CD4-positive, alpha-beta T cell treated with Interferon alpha-2 for 1 hour (primary cell): ENCODE results near the gene SIDT2.
"Not testable (repeated sequence)": the region's sequence is repeated elsewhere in the genome, so short reads cannot be mapped to it uniquely, and the experiment has no call there.

Experiments
- DNase-seq, 2 donors: peaks; one replicate each; pipeline ENCODE4 v3.0.0-alpha.2; 2020 to 2022

The SIDT2 gene

DNA sequence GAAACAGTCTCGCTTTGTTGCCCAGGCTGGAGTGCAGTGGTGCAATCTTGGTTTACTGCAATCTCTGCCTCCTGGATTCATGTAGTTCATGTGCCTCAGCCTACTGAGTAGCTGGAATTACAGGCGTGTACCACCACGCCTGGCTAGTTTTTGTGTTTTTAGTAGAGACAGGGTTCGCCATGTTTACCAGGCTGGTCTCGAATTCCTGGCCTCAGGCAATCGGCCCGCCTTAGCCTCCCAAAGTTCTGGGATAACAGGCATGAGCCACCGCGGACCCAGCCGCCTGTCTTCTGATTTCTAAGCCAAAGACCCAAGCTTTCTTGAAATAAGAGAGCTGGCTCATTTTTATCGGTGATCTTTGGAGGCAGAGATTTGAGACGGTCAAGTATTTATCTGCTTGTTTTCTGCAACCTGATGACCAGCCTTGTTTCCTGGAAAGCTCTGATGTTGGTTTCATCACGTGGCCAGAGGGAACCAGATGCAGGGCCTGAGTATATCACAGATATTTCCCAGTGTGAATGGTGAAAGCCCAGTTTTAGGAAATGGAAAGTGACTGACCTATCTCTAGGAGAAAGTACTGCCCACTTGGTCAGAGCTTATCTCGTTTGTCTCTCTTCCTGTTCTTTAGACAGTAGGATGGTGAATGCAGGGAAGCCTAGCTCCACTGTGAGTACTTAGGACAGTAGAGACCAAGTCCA is 5.7 kb upstream of the SIDT2 start:
- no peak for DNase-seq

DNA sequence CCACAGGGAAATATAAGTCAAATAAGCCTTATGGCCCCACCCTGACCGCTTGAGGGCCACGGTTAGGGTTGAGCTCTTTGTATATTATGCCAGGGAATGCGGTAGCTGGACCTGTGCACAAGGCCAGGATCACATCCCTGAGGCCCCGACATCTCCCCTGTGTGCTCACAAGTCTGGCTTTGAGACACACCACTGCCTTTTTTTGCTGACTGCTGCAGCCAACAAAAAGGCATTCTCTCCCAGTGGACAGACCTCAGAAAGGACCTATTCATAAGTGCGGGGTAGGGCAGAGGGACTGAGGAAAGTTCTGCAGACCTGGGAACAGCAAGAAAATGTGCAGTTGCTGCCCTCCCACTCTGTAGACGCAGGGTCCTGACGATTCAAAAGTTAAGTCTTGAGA is 3.4 kb upstream of the SIDT2 start:
- no peak for DNase-seq

DNA sequence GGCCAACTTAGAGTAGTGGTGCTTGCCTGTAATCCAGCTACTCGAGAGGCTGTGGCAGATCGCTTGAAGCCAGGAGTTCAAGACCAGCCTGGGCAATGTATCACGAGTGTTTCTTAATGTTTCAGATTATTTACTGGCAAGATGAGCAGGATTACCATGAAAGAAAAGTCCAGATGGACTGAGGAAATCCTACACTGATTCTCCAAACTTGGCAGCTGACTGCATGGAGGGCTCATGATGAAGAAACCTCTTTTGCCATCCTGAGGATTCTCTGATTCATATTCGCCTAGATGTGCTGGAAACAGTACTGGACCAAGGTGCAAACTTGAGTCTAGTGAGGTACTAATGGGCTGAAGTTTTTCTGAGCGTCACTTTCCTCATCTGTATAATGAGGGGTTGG is 2.8 kb upstream of the SIDT2 start:
- DNase-seq, result no peak

DNA sequence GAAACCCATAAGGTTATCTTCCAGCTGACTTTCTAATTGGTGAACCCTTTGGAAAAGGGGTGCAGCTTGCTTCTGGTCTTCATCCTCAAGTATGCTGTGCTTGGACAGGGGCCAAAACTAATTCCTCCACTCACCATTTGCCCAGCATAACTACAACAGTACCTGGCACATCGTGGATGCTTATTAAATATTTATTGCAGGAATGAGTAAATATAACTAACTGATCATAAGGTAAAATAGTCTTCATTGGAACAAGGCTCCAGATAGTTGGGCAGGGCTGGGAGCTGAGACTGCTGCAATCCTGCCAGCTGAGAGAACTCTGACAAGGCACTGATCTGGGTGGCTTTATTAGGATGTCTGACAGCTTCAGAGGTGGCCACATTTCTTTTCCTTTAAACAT is 2.4 kb upstream of the SIDT2 start:
- no peak for DNase-seq

DNA sequence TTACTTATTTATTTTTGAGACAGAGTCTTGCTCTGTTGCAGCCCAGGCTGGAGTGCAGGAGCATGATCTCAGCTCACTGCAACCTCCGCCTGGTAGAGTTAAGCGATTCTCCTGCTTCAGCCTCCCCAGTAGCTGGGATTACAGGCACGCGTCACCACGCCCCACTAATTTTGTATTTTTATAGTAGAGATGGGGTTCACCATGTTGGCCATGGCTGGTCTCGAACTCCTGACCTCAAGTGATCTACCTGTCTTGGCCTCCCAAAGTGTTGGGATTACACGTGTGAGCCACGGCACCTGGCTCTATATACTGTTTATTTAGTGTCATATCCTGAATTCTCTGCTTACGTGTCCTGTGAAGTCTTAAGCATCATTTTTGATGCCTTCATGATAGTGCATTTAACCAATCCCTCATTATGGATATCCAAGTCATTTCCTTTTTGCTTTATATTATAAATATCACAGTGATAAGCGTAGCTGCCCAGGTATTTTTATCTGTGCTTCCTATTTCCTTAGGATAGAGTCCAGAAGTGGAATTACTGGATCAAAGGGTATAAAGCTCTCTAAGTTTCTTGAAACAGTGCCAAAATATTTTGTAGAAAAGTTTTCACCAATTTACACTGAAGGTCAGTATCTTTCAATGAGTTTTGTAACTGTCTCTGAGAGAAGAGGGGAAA is 871 bp upstream of the SIDT2 start:
- no peak for DNase-seq

DNA sequence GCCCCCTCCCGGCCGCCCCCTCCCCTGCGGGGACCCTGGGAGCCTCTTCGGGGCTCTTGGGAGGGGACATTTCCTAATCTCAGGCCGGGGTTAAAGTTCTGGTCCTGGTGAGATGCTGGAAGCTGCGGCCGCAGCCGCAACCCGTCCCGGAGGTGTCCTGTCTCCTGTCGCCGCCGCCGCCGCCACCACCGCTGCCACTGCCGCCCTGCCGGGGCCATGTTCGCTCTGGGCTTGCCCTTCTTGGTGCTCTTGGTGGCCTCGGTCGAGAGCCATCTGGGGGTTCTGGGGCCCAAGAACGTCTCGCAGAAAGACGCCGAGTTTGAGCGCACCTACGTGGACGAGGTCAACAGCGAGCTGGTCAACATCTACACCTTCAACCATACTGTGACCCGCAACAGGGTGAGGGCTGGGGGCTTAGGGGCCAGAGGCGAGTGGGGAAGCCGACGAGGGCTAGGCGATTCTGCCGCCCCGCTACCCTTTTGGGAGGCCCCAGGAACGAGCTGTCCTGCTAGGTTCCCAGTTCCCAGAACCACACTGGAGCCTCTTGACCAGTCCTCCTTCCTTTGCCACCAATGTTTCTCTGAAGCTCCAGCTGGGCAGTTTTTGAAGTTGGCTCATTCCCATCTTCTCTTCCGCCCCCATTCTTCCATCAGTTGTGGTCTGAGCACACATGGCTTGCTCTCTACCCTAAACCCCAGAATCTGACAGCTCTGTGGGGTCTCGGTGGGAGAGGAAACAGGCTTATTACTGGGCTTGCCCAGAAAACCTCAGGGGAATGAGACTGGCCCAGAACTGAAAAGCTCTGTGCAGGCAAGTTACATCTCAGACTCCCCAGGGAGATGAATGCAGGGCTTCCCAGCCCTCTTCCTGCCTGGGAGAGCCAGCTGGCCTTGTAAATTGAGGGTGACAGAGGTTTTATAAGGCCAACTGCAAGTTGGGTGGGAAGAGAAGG is 781 bp downstream of the SIDT2 start:
- peak; percentile 27 to 59 for DNase-seq

DNA sequence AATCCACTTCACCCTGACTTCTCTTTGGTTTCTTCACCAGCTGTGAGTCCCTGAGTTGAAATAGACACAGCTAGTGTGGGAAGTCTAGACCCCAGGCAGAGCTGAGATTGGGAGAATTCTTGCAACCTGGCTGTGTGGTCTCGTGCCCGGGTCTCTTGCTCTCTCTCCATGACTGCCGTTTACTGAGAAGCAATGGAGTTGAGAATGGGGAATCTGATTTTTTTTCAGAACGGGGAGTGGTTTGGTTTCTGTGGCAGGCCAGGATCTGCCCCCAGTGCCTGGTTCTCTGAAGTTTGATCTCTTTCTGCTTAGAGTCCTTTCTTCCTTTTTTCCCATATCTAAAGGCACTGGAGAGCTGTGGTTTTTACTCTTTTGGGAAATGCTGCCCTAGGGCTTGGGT is 1.5 kb downstream of the SIDT2 start:
- no peak for DNase-seq

DNA sequence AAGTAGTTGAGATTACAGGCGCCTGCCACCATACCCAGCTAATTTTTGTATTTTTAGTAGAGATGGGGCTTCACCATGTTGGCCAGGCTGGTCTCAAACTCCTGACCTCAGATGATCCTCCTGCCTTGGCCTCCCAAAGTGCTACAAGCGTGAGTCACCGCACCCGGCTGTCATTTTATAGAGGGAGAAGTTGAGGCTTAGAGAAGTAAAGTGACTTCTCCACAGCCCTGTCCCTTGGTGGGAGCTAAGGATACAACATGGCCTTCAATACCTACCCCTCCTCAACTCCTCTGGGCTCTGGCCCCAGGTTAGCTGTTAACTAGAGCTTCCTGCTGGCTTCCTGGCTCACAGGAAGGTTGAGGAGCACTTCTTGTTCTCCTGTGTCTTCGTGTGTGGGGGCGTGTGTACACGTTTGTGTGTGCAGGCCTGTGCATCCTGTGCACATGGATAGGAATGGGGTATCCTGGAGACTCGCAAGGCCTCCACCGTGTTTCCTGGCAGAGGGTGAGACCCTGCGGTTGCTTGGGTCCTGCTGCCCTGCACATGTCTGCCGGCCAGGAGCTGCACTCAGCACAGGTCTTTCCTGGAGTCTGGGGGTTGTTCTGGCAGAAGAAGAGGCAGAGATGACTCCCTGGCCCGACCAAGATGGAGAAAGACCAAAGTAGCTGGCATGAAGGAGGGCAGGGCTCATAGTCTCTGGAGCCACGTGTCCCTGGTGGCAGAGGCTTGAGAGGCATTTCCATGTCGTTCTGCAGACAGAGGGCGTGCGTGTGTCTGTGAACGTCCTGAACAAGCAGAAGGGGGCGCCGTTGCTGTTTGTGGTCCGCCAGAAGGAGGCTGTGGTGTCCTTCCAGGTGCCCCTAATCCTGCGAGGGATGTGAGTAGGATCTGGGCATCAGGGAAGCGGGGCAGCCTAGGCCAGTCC is 2.4 kb downstream of the SIDT2 start:
- peak; percentile 70 to 71 for DNase-seq

DNA sequence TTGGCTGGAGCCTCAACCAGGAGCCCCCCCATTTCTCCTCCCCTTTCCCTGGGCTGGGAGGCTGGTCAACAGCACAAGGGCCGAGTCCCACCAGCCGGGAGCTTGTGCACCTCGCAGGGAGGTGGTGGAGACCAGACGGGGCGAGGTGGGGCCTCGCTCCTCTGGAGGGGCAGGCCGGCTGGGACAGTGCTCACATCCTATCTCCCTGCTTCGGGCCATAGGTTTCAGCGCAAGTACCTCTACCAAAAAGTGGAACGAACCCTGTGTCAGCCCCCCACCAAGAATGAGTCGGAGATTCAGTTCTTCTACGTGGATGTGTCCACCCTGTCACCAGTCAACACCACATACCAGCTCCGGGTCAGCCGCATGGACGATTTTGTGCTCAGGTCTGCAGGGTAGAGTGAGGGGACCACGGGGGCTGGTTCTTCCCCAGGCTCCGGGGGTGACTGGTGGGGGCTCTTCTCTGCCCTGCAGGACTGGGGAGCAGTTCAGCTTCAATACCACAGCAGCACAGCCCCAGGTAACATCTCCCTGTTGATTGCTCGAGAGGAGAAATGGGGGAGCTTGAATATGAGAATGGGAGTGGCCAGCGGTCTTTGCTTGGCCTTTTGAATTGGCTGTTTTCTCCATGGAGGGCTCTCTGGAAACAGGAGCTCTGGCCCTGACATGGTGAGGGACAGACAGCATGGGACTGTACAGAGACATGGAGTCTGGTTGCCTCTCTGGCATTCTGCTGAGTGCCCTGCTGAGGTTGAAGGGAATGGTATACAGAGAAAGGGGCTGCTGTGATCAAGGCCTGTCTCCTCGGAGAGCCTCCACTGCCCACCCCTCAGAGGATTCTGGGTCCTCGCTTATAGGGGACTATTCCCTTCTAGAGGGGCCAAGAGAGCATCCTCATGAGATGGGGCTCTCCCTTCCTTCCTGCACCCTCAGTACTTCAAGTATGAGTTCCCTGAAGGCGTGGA is 3.3 kb downstream of the SIDT2 start:
- no peak for DNase-seq

DNA sequence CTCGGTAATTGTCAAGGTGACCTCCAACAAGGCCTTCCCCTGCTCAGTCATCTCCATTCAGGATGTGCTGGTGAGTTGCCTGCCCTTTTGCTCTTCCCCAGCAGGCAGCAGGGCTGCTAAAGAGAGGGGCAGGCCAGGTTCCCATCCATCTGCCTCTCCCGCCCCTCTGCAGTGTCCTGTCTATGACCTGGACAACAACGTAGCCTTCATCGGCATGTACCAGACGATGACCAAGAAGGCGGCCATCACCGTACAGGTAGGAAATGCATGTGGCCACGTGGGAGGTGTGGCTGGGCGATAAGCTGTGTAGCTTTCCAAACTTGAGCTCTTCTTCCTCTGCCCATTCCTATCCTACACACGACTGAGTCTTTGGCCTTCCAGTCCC is 4.0 kb downstream of the SIDT2 start:
- no peak for DNase-seq

DNA sequence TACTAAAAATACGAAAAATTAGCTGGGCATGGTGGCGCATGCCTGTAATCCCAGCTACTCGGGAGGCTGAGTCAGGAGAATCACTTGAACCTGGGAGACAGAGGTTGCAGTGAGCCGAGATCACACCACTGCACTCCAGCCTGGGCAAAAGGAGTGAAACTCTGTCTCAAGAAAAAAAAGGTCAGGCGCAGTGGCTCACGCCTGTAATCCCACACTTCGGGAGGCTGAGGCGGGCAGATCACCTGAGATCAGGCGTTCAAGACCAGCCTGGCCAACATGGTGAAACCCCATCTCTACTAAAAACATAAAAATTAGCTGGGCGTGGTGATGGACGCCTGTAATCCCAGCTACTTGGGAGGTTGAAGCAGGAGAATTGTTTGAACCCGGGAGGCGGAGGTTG is 4.6 kb downstream of the SIDT2 start:
- not testable (repeated sequence) for DNase-seq

DNA sequence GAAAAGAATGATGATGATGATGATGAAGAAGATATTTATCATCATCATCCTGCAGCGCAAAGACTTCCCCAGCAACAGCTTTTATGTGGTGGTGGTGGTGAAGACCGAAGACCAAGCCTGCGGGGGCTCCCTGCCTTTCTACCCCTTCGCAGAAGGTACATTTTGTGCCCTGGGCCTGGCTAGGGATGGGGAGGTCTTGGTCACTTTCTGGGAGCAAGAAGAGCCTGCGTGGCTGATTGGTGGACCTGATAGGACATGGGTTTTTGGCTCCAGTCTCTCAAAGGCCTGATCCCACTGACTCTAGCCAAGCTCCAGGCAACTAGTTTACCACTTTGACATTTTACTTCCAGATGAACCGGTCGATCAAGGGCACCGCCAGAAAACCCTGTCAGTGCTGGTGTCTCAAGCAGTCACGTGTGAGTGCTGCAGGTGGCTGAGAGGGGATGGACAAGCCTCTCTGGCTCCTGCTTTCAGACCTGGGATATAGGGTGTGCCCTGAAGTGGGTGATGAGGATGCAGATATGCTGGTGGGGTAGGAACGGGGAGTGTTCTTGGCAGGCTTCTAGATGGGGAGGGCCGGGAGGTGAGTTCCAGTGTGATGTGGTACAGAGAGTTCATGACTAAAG is 5.3 kb downstream of the SIDT2 start:
- DNase-seq, result no peak

DNA sequence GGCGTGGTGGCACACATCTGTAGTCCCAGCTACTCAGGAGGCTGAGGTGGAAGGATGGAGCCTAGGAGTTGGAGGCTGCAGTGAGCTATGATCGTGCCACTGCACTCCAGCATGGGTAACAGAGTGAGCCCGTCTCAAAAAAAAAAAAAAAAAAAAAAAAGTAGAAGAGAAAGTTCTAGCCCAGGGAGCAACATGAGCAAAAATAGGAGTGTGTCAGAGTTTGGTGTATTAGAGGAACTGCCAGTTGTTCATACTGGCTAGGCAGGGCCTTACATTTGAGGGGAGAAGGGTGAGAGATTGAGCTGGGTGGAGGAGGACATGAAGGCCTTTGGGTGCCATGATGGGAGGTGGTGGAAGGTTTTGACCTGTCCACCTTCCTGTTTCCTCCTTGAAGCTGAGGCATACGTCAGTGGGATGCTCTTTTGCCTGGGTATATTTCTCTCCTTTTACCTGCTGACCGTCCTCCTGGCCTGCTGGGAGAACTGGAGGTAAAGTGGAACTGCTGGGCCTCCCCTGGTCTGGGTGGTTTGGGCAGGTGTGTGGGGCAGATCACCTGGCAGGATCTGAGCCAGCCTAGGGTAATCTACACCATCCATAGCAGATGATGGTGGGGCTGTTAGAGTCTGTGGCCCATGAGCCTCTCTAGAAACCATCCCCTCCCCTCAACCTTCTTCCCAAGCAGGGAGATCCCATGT is 7.3 kb downstream of the SIDT2 start:
- DNase-seq, result peak in 1 of 2 donors; percentile 25

DNA sequence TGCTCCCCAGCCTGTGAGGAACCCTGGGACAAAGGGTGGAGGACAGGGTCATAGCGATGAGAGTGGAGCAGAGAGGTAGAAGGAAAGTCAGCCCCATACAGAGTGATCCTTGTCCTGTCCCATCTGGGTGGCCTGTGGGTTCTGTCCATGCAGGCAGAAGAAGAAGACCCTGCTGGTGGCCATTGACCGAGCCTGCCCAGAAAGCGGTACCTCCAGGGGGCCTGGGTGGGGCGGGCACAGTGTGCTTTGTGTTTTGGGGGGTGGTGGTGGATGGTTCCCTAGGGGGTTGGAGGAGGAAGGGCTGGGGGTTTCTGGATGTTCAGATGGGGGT is 7.9 kb downstream of the SIDT2 start:
- DNase-seq, result no peak

DNA sequence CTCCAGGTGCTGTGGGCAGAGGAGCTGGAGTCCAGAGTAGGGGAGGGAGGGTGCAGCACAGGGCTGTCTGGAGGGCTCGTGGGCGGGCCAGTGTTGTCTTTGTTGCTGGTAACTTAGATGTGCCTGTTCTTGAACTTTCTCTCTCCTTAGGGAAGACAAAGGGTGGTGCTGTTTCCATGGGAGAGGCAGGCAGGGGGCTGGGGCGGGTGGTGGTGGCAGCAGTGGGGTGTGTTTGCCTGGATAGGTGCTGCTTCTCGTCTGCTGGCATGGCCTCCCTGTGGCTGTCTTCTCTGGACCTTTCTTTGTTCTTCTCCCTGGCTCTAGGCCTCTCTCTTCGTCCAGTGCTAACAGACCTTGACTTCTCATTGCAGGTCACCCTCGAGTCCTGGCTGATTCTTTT is 8.5 kb downstream of the SIDT2 start:
- DNase-seq, result no peak

DNA sequence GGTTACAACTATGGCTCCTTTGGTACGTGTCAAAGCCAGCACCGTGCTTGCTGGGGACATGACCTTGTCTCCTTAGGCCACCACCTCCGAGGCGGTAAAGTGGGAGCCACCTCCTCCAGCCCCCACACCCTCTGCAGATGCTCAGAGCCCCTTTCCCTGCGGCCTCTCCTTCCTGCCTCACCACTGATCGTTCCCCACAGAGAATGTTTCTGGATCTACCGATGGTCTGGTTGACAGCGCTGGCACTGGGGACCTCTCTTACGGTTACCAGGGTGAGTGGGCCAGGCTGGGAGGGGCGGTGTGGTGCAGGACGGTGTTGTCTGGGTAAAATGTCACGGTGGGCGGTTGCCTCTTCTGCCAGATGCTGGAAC is 8.9 kb downstream of the SIDT2 start:
- no peak for DNase-seq

DNA sequence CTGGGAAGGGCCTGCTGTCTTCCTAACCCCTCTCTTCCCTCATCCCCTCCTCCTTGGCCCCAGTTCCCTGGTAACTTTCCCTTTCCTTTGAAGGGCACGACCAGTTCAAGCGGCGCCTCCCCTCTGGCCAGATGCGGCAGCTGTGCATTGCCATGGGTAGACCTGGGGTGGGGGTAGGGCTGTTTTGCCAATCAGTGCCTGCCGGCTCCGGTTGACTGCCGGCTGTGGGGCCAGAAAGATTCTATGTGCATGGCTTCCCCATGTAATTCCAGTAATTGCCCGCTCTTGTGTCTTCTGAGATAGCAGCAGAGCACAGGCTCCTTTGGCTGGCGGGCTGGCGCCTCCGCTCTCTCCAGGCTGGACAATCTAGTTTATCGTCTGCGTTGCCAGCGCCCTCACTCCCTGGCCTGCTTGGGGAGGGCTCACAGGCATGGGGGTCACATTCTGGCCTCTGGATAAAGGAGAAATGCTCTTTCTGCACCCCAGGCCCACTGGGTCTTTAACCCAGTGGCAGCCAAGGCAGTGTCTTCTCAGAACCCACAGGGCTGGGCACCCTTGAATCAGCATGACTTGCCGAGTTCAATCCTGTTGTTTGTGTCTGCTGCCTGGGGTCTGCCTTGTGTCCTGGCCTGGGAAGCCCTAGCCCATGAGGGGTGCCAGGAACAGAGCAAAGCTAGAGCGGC is 9.4 kb downstream of the SIDT2 start:
- no peak for DNase-seq

DNA sequence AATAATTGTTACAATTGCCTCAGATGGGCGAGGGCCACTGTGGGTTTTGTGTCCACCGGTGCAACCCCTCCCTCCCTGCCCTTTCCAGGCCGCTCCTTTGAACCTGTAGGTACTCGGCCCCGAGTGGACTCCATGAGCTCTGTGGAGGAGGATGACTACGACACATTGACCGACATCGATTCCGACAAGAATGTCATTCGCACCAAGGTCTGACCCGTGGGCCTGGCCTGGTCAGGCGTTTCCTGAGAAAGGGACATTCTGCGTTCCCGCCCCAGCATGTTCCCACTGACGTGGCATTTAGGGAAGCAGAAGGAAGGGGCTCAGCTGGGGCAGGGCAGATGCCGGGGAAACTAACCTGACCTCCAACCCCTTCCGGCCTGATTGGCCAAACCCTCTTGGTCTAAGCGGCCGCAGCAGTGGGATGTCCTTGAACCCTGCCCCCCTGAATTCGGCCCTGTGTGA is 10.1 kb downstream of the SIDT2 start:
- DNase-seq, result no peak

DNA sequence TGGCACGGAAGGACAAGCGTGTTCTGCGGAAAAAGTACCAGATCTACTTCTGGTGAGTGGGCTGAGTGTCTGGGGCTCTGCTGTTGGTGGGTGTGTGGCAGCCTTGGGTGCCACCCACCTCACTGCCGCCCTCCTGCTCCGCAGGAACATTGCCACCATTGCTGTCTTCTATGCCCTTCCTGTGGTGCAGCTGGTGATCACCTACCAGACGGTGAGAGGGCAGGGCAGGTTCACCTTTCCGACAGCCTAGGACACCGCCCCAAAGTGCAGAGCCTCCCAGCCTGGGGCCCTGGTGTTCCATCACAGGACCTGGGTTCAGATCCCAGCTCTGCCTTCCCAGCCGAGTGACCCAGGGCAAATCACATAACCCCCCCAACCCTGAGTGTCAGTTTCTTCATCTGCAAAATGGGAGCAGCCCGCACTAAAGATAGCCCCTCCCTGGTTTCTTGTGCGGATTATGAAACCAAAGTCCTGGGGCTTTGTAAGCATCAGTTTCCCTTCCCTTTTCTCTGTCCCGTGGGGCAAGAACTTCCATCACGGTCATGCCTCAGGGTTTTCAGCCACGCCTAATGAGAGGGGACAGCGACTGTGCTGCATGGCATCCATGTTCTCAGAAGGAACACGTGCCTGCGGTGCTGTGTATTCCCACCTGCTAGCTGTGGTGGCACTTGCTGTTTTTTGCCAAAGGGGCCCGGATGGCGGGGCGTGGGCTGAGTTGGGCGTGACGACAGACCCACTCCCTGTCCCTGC is 10.8 kb downstream of the SIDT2 start:
- DNase-seq, result peak in 1 of 2 donors; percentile 81
